ENCODE data around the gene GALM. TPM values are rescaled to one million over a fixed set of nuclear protein-coding genes. Genes with fewer than 3 reads are reported as not detected.
A peak's percentile ranks its signal among the peaks of the same experiment; 100 is the strongest.
"Not testable (repeated sequence)": the region's sequence is repeated elsewhere in the genome, so short reads cannot be mapped to it uniquely, and the experiment has no call there.

Gene GALM
- total RNA-seq, 4 donors from 2014 or later: 9.2 to 17.1 (median 13.2) TPM

DNA sequence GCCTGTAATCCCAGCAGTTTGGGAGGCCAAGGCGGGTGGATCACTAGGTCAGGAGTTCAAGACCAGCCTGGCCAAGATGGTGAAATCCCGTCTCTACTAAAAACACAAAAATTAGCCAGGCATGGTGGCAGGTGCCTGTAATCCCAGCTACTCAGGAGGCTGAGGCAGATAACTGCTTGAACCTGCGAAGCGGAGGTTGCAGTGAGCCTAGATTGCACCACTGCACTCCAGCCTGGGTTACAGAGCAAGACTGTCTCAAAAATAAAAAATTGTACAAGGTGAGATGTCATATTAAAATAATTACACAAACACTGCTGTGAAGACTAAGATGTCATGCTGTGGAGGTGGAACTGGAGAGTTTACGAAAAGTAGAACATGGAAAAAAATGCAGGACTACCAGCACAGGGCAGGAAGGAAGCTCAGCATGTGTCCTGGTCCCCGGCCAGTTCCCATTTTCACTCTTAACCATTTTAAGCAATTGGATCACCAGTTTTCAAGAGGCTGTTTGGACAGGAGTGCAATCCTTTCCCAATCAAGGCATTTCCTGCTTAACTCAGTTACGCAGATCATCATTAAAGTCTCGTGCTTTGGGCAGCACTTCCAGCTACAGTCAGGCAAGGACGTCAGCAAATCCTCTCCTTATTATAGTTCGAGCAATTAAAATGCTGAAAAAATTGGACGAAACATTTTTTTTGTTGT lies 71.2 kb downstream of the GALM start:
- H3K36me3 ChIP-seq: peaks cover 0 to 28% of the 10 kb centered on the region in 2 donors
- 45 to 60% methylated on average over 9 to 11 of the region's 11 CpGs for WGBS, 2 donors (ENCODE audit: low coverage in 1 of 2)
- not testable (repeated sequence) for H3K4me3 ChIP-seq, H3K27me3 ChIP-seq, H3K9me3 ChIP-seq
- peak; percentile 82 for ATAC-seq
- peaks cover 0 to 64% (median 0%) of the 10 kb centered on the region in 3 donors for H3K4me1 ChIP-seq
- peak overlapping the region; percentile 73 to 81 (median 80) for H3K27ac ChIP-seq
- peak; percentile 97 for TF ChIP-seq POLR2AphosphoS5 (IDR thresholded peaks at IDR 0.05)

- Histone ChIP-seq H3K27ac (peak overlapping the region; percentile 73 to 81 (median 80)), H3K27me3 (no peaks in the 10 kb centered on the region), H3K4me1 (peaks cover 0 to 71% (median 0%) of the 10 kb centered on the region in 3 donors), H3K4me3 (no peak overlapping the region), H3K9me3 (no peaks in the 10 kb centered on the region), H3K36me3 (peaks cover 0 to 28% of the 10 kb centered on the region in 2 donors)
- TF ChIP-seq EP300 (IDR thresholded peaks at IDR 0.05): no peak
- no peak for TF ChIP-seq CTCF (IDR thresholded peaks at IDR 0.05)
- TF ChIP-seq POLR2AphosphoS5 (IDR thresholded peaks at IDR 0.05): no peak
- TF ChIP-seq POLR2A (IDR thresholded peaks at IDR 0.05): no peak
- WGBS, 2 donors (ENCODE audit: low coverage in 1 of 2): 83 to 100% methylated on average over 1 to 2 of the region's 3 CpGs
- no peak for ATAC-seq
Observed at GRCh38 chr2:38737925-38738324, 72.0 kb downstream of the GALM start.

- H3K36me3 ChIP-seq: peaks cover 0 to 33% of the 10 kb centered on the region in 2 donors
- TF ChIP-seq POLR2AphosphoS5 (IDR thresholded peaks at IDR 0.05) (no peak), EP300 (IDR thresholded peaks at IDR 0.05) (no peak), CTCF (IDR thresholded peaks at IDR 0.05) (no peak), POLR2A (IDR thresholded peaks at IDR 0.05) (no peak)
- no peak for ATAC-seq
- WGBS, 2 donors (ENCODE audit: low coverage in 1 of 2): 93 to 94% methylated on average over 2 of the region's 2 CpGs
- H3K4me1 ChIP-seq: peaks cover 2 to 77% (median 3%) of the 10 kb centered on the region in 3 donors
- no peaks in the 10 kb centered on the region for H3K9me3 ChIP-seq
- no peaks in the 10 kb centered on the region for H3K27me3 ChIP-seq
- peak overlapping the region in 3 of 4 donors; percentile 2 to 81 (median 80) for H3K27ac ChIP-seq
- H3K4me3 ChIP-seq: no peak overlapping the region
Observed at GRCh38 chr2:38739524-38739923, 73.6 kb downstream of the GALM start.

- peak overlapping the region in 1 of 2 donors; percentile 13 for H3K4me3 ChIP-seq
- no peaks in the 10 kb centered on the region for H3K27me3 ChIP-seq
- peaks cover 3 to 78% (median 5%) of the 10 kb centered on the region in 3 donors for H3K4me1 ChIP-seq
- peak overlapping the region; percentile 45 to 81 (median 68) for H3K27ac ChIP-seq
- no peaks in the 10 kb centered on the region for H3K9me3 ChIP-seq
- no peak for ATAC-seq
- WGBS, 2 donors (ENCODE audit: low coverage in 1 of 2): 10 to 54% methylated on average over 4 to 11 of the region's 11 CpGs
- H3K36me3 ChIP-seq: peaks cover 0 to 49% of the 10 kb centered on the region in 2 donors
- TF ChIP-seq EP300 (IDR thresholded peaks at IDR 0.05) (no peak), CTCF (IDR thresholded peaks at IDR 0.05) (peak; percentile 60 to 91 (median 68))
Observed at GRCh38 chr2:38740851-38741731, 75.2 kb downstream of the GALM start.

- Histone ChIP-seq H3K36me3 (peaks cover 1 to 68% of the 10 kb centered on the region in 2 donors), H3K4me1 (peaks cover 11 to 78% (median 18%) of the 10 kb centered on the region in 3 donors), H3K4me3 (no peak overlapping the region), H3K27ac (peak overlapping the region in 1 of 4 donors; percentile 30), H3K27me3 (no peaks in the 10 kb centered on the region), H3K9me3 (no peaks in the 10 kb centered on the region)
- ATAC-seq: peak; percentile 16
- WGBS, 2 donors (ENCODE audit: low coverage in 1 of 2): 35 to 56% methylated on average over 2 to 4 of the region's 10 CpGs
- no peak for TF ChIP-seq POLR2AphosphoS5 (IDR thresholded peaks at IDR 0.05)
- no peak for TF ChIP-seq POLR2A (IDR thresholded peaks at IDR 0.05)
- no peak for TF ChIP-seq EP300 (IDR thresholded peaks at IDR 0.05)
- TF ChIP-seq CTCF (IDR thresholded peaks at IDR 0.05): no peak
Observed at GRCh38 chr2:38742797-38743559, 77.1 kb downstream of the GALM start.
